Measurements from ENCODE around the gene COTL1. TPM values are rescaled to one million over a fixed set of nuclear protein-coding genes. Genes with fewer than 3 reads are reported as not detected.

The COTL1 gene
- total RNA-seq, 2 experiments from 2014 or later: 125 to 232 TPM

DNA sequence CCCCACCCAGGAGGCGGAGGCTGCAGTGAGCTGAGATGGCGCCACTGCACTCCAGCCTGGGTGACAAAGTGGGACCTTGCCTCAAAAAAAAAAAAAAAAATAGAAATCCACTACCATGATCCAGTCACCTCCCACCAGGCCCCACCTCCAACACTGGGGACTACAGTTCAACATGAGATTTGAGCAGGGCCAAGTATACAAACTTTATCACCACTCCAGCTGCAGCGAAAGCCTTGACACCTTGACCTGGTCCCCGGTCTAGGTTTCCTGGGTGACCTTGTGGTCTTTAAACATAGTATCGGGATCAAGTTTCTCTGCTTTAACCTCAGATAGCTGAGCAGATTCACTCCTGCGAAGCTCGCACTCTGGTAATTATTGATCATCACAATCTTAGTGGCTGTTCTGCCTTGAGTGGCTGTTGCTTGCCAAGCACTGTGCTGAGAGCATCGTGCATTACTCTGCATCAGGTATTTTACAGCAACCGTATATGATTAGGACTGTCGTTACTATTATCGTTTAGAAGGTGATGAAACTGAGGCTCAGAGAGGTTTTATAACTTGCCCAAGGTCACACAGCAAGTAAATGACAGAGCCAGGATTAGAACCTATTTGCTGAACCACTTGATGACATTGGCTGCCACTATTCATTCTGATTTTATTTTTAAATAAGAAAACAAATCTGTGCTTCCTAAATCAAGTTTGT is 63.1 kb downstream of the COTL1 start:
- no peaks in the 10 kb centered on the region for H3K79me2 ChIP-seq (ENCODE audit: insufficient read depth, low read depth, low read length)
- intact Hi-C loops (cut with micrococcal nuclease; ENCODE audit: unreplicated experiment): no loop called here
- BruUV-seq (replicated peaks): no TSS peak

GRCh38 chr16:84553873-84554399 is 63.9 kb downstream of the COTL1 start:
- ChIA-PET CTCF (ENCODE audit: unreplicated experiment) (no interaction called here), POLR2A (interaction anchor here (0.7 kb wide), 1 partner anchor 11 kb away, joined by 4 read pairs; no protein-coding TSS in a partner anchor)
- no peaks in the 10 kb centered on the region for H3K9me3 ChIP-seq (ENCODE audit: low read length)
- no peak overlapping the region for H3K27ac ChIP-seq (ENCODE audit: low read depth, low read length, poor library complexity, severe bottlenecking)
- no peak overlapping the region for H3K4me3 ChIP-seq (ENCODE audit: low read depth, low read length, poor library complexity, severe bottlenecking)
- H2AFZ ChIP-seq (ENCODE audit: low read length): no peak overlapping the region
- H3K4me1 ChIP-seq (ENCODE audit: insufficient read depth, low read length, poor library complexity, severe bottlenecking): peaks cover 17% of the 10 kb centered on the region
- no peaks in the 10 kb centered on the region for H3K79me2 ChIP-seq (ENCODE audit: insufficient read depth, low read depth, low read length)
- no peaks in the 10 kb centered on the region for H3K36me3 ChIP-seq (ENCODE audit: insufficient read depth, low read length)
- no peak overlapping the region for H3K4me2 ChIP-seq (ENCODE audit: low read length)
- TF ChIP-seq EZH2phosphoT487 (IDR thresholded peaks at IDR 0.05; ENCODE audit: borderline replicate concordance, low read depth, low read length): no peak
- no peak for TF ChIP-seq CTCF (conservative IDR thresholded peaks at IDR 0.05; ENCODE audit: low read length)
- DNase-seq (ENCODE audit: low spot score): peak; percentile 14
- intact Hi-C loops (cut with micrococcal nuclease; ENCODE audit: unreplicated experiment): no loop called here
- BruUV-seq (replicated peaks): no TSS peak
- no peaks in the 10 kb centered on the region for H4K20me1 ChIP-seq (ENCODE audit: insufficient read depth, low read length)
- H3K9me2 ChIP-seq (ENCODE audit: insufficient read depth, low read length): no peaks in the 10 kb centered on the region

More for the DNA sequence above, 63.1 kb downstream of the COTL1 start:
- Histone ChIP-seq H3K9me2 (ENCODE audit: insufficient read depth, low read length) (no peaks in the 10 kb centered on the region), H4K20me1 (ENCODE audit: insufficient read depth, low read length) (no peaks in the 10 kb centered on the region), H2AFZ (ENCODE audit: low read length) (no peak overlapping the region), H3K4me2 (ENCODE audit: low read length) (no peak overlapping the region), H3K27ac (ENCODE audit: low read depth, low read length, poor library complexity, severe bottlenecking) (no peak overlapping the region), H3K4me3 (ENCODE audit: low read depth, low read length, poor library complexity, severe bottlenecking) (no peak overlapping the region), H3K4me1 (ENCODE audit: insufficient read depth, low read length, poor library complexity, severe bottlenecking) (peaks cover 17% of the 10 kb centered on the region), H3K9me3 (ENCODE audit: low read length) (no peaks in the 10 kb centered on the region), H3K36me3 (ENCODE audit: insufficient read depth, low read length) (no peaks in the 10 kb centered on the region)
- DNase-seq (ENCODE audit: low spot score): no peak
- ChIA-PET POLR2A (interaction anchor here (0.6 to 0.9 kb wide), 3 partner anchors 10 to 1135 kb away, joined by 3 to 4 read pairs (median 3); no protein-coding TSS in a partner anchor), CTCF (ENCODE audit: unreplicated experiment) (no interaction called here)
- no peak for TF ChIP-seq CTCF (conservative IDR thresholded peaks at IDR 0.05; ENCODE audit: low read length)
- no peak for TF ChIP-seq EZH2phosphoT487 (IDR thresholded peaks at IDR 0.05; ENCODE audit: borderline replicate concordance, low read depth, low read length)

DNA sequence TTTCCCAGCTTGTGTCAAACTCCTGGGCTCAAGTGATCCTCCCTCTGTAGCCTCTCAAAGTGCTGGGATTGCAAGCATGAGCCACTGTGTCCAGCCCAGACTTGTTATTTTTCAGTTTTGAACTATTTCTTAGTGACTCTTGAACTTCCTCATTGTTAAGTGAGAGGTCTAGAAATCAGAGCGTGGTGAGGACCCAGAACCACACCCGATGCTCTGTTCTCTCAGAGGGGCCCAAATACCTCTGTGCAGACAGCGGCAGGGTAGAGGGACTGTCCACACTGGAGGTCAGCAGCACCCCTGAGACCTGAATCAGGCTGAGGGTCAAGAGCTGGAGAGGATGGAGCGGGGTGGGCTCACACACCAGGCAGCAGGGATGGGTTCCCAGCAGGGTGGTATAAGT is 65.7 kb downstream of the COTL1 start:
- CTCF ChIA-PET (ENCODE audit: unreplicated experiment): no interaction called here
- no peaks in the 10 kb centered on the region for H4K20me1 ChIP-seq (ENCODE audit: insufficient read depth, low read length)
- no TSS peak for BruUV-seq (replicated peaks)
- no peak overlapping the region for H2AFZ ChIP-seq (ENCODE audit: low read length)
- no peaks in the 10 kb centered on the region for H3K79me2 ChIP-seq (ENCODE audit: insufficient read depth, low read depth, low read length)
- H3K4me3 ChIP-seq (ENCODE audit: low read depth, low read length, poor library complexity, severe bottlenecking): no peak overlapping the region
- H3K27ac ChIP-seq (ENCODE audit: low read depth, low read length, poor library complexity, severe bottlenecking): no peak overlapping the region
- H3K4me2 ChIP-seq (ENCODE audit: low read length): no peak overlapping the region
- intact Hi-C loops (cut with micrococcal nuclease; ENCODE audit: unreplicated experiment): no loop called here
- DNase-seq (ENCODE audit: low spot score): no peak
- no peaks in the 10 kb centered on the region for H3K9me2 ChIP-seq (ENCODE audit: insufficient read depth, low read length)
- no peaks in the 10 kb centered on the region for H3K36me3 ChIP-seq (ENCODE audit: insufficient read depth, low read length)
- TF ChIP-seq EZH2phosphoT487 (IDR thresholded peaks at IDR 0.05; ENCODE audit: borderline replicate concordance, low read depth, low read length): no peak
- TF ChIP-seq CTCF (conservative IDR thresholded peaks at IDR 0.05; ENCODE audit: low read length): no peak
- H3K9me3 ChIP-seq (ENCODE audit: low read length): no peaks in the 10 kb centered on the region
- peaks cover 17% of the 10 kb centered on the region for H3K4me1 ChIP-seq (ENCODE audit: insufficient read depth, low read length, poor library complexity, severe bottlenecking)
- POLR2A ChIA-PET: interaction anchor here (0.6 to 1.1 kb wide), 9 partner anchors 9 to 697 kb away, joined by 3 to 6 read pairs (median 3); no protein-coding TSS in a partner anchor

All from OCI-LY7 (cell line).